ENCODE results near the gene LRRC43. TPM values are rescaled to one million over a fixed set of nuclear protein-coding genes. Genes with fewer than 3 reads are reported as not detected.
A peak's percentile ranks its signal among the peaks of the same experiment; 100 is the strongest.
"Not testable (repeated sequence)": the region's sequence is repeated elsewhere in the genome, so short reads cannot be mapped to it uniquely, and the experiment has no call there.

Gene LRRC43
- total RNA-seq, 1 donor from 2014 or later, result 0.99 TPM

DNA sequence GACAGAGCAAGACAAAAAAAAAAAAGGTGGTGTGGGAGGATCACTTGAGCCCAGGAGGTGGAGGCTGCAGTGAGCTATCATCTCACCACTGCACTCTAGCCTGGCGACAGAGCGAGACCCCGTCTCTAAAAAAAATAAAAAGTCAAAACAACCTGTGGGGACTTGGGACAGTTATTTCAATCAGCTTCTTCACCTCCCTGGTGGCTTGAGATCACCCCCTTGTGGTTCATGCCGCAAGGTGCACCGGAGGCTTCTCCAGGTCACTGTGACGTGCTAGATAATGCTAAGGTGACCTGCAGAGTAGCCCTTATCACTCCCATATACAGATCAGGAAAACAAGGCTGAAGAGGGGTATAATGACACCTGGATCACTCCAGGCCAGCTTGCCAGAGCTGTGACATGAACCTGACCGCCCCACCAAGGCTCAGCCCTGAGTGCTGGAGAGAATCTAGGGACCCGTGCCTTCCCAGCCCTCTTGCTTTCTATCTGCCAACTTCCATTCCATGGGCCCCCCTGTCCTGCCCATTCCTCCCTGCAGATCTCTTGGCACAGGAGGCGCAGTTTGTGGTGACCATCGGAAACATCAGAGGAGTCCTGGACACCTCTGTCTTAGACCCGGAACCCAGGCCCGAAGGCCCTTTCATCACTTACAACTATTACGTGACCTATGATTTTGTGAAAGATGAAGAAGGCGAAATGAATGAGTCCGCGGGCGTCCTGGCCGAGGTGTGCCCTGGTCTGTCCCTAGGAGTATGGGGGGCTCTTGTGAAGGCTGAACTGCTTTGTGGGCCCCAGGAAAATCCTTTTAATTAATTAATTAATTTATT, 8.1 kb downstream of the LRRC43 start:
- DNase-seq (ENCODE audit: low read depth in 2 of 2), result peak; percentile 79 to 84

DNA sequence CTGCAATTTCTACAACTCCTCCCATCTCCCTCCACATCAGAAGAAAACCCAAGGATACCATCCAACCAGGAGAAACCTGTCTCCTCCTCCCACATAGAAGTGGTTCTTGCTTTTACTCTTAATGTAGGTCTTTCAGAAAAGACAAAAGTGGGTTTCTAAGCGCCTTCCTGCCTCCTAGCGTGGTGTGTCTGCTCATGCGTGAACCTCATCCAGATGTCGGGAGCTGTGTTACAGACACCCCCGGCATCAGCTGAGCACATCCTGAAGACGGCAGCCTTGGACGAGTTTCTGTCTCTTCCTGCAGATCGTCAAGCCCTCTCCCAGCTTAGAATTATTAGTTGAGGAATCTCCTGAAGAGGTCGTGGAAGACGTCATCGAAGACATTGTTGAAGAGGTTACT, 9.5 kb downstream of the LRRC43 start:
- DNase-seq (ENCODE audit: low read depth in 2 of 2), result no peak

- no peak for DNase-seq (ENCODE audit: low read depth in 2 of 2)
Observed at GRCh38 chr12:122194804-122195203, 11.9 kb downstream of the LRRC43 start.

DNA sequence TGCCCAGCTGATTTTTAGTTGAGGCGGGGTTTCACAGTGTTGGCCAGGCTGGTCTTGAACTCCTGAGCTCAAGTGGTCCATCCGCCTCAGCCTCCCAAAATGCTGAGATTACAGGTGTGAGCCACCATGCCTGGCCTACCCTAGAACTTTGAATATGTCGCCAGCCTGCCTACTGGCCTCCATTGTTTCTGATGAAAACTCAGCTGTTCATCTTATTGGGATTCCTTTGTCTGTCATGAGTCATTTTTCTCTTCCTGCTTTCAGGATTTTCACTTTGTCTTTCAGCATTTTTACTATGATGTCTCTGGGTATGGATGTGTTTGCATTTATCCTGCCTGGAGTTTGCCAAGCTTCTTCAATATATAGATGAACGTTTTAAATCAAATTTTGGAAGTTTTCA, 12.5 kb downstream of the LRRC43 start:
- no peak for DNase-seq (ENCODE audit: low read depth in 2 of 2)

GRCh38 chr12:122197612-122197966, 14.7 kb downstream of the LRRC43 start:
- DNase-seq (ENCODE audit: low read depth in 2 of 2), result no peak

DNA sequence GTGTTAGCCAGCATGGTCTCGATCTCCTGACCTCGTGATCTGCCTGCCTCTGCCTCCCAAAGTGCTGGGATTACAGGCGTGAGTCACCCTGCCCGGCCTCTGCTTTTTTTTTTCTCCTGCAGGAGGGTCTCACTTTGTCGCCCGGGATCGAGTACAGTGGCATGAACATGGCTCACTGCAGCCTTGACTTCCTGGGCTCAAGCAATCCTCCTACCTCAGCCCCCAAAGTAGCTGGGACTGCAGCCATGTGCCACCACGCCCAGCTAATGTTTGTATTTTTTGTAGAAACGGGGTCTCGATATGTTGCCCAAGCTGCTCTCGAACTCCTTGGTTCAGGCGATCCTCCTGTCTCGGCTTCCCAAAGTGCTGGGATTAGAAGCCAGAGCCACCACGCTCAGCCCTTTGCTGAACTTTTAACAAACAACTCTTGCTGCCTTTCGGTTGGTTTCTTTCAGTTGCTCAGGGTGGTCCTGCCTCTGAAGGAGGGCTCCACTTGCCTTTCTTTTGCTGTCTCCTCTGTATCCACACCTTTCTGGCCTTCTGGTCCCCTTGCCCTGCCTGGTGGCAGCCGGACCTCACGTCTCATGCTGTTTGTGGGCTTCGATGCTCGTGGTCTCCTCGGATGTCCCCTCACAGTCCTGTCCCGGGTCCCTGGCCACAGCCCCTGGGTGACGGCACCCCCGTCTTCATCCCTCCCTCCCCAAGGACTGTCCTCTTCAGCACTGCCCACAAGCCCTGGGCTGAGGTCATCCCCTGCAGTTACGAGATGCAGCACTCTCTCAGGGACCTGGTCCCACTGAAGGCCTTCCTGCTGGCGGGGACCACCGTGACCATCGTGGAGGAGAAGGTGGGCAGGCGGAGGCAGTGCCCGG, 16.8 kb downstream of the LRRC43 start:
- DNase-seq (ENCODE audit: low read depth in 2 of 2), result no peak

DNA sequence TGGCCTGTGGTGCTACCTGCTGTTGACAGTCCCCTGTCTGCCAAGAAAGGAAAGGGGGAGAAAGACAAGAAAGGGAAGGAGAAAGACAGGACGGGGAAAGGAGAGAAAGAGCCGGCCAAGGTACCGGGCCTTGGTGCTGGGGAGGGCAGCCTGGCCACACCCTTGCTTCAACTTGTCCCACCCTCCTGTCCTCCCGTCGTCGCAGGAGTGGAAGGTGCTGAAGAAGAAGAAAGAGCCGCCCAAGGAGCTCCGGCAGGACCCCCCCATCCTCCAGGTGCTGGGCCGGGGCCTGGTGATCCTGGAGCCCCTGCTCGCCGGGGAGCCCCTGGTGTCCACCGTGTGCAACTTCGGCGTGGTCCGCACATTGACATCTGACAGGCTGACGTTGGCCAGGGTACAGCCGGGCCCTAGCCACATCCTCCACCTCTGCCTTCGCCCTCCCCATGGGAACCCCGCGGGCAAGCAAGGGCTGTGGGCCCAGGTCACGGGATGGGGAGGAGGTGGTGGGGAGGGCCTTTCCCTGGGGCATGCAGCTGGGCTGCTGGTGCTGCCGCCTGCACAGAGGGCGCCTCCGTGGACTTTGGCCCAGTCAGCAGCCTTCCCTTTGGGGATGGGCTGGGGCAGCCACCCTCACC, 17.7 kb downstream of the LRRC43 start:
- DNase-seq (ENCODE audit: low read depth in 2 of 2), result no peak

DNA sequence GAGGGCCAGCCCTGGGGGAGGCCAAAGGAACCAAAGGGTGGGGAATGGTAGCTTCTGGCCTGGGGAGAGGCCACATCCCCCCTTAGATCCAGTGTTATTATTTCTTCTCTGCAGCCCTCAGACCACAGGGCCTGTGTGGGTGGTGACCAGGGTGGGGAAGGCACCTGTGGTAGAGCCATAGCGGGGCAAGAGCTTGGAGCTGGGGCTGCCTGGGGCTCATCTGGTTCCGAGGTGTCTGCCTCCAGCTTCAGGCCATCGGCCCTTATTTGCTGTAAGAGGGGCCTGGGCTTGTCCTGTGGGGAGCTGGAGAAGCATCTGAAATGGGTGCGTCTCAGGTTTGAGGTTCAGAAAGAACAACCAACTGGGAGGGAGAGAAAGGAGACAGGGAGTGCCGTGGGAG, 18.5 kb downstream of the LRRC43 start:
- no peak for DNase-seq (ENCODE audit: low read depth in 2 of 2)

- DNase-seq (ENCODE audit: low read depth in 2 of 2), result no peak
Observed at GRCh38 chr12:122202017-122202416, 19.1 kb downstream of the LRRC43 start.

DNA sequence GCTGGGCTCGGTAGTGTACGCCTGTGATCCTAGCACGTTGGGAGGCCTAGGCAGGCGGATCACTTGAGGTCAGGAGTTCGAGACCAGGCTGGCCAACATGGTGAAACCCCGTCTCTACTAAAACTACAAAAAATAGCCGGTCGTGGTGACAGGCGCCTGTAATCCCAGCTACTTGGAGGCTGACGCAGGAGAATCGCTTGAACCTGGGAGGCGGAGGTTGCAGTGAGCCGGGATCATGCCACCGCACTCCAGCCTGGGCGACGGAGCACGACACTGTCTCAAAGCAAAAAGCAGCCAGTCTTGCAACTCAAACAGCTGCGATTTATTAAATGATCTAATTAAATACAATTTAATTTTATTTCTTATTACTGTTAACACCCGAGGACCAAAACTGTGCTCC, 19.9 kb downstream of the LRRC43 start:
- not testable (repeated sequence) for DNase-seq (ENCODE audit: low read depth in 2 of 2)

- peak; percentile 49 to 54 for DNase-seq (ENCODE audit: low read depth in 2 of 2)
Observed at GRCh38 chr12:122203301-122204166, 20.6 kb downstream of the LRRC43 start, which contains the start of gene B3GNT4. Gene B3GNT4 (plus strand): TSS chr12:122203709. CDS start chr12:122204619, 910 bp downstream.

- DNase-seq (ENCODE audit: low read depth in 2 of 2), result no peak
Observed at GRCh38 chr12:122204167-122205052, 21.5 kb downstream of the LRRC43 start.

GRCh38 chr12:122205053-122205925, 22.4 kb downstream of the LRRC43 start:
- DNase-seq (ENCODE audit: low read depth in 2 of 2), result no peak

GRCh38 chr12:122206111-122206881, 23.4 kb downstream of the LRRC43 start:
- DNase-seq (ENCODE audit: low read depth in 2 of 2), result no peak

- no peak for DNase-seq (ENCODE audit: low read depth in 2 of 2)
Observed at GRCh38 chr12:122206976-122207375, 24.1 kb downstream of the LRRC43 start.

GRCh38 chr12:122207391-122207790, 24.5 kb downstream of the LRRC43 start:
- DNase-seq (ENCODE audit: low read depth in 2 of 2), result no peak

GRCh38 chr12:122208073-122208820, 25.3 kb downstream of the LRRC43 start:
- DNase-seq (ENCODE audit: low read depth in 2 of 2), result no peak

DNA sequence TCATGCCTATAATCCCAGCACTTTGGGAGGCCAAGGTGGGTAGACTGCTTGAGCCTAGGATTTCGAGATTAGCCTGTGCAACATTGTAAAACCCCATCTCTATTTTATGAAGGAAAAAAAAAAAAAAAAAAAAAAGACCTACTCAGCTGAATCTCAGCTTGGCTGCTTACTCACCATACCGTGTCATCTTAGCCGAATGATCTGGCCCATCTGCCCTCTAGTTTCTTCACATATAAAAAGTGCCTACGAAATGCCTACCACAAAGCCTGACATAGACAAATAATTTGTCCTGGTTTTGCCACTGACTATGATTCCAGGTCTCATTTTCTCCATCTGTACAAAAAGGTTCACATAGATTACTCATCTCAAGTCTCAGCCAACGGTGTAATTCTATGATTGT, 32.8 kb downstream of the LRRC43 start:
- DNase-seq (ENCODE audit: low read depth in 2 of 2), result no peak
